ENCODE measurements around the gene EDEM3.

DNA sequence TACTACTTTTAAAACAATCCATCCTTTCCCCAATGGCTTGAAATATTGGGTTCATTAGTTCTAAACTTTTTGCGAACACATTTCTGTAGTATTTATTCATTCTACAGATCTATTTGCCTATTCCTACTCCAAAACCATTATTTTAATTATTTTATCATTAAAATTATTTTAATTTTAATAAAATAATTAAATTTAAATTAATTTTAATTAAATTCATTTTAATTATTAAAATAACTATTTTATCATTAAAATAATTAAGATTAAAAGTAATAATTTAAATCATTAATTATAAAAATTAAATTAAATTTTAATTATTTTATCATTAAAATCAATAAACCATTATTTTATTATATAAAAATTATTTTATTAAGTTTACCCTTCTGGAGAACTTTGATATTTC, 15.6 kb downstream of the EDEM3 start:
- TF ChIP-seq, protein P1, sequence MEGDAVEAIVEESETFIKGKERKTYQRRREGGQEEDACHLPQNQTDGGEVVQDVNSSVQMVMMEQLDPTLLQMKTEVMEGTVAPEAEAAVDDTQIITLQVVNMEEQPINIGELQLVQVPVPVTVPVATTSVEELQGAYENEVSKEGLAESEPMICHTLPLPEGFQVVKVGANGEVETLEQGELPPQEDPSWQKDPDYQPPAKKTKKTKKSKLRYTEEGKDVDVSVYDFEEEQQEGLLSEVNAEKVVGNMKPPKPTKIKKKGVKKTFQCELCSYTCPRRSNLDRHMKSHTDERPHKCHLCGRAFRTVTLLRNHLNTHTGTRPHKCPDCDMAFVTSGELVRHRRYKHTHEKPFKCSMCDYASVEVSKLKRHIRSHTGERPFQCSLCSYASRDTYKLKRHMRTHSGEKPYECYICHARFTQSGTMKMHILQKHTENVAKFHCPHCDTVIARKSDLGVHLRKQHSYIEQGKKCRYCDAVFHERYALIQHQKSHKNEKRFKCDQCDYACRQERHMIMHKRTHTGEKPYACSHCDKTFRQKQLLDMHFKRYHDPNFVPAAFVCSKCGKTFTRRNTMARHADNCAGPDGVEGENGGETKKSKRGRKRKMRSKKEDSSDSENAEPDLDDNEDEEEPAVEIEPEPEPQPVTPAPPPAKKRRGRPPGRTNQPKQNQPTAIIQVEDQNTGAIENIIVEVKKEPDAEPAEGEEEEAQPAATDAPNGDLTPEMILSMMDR (conservative IDR thresholded peaks at IDR 0.05; ENCODE audit: low read length), result no peak
- TF ChIP-seq EZH2phosphoT487 (IDR thresholded peaks at IDR 0.05; ENCODE audit: borderline replicate concordance), result no peak

All from Loucy (cell line).